ENCODE measurements around the gene B4GALT2. TPM values are rescaled to one million over a fixed set of nuclear protein-coding genes. Genes with fewer than 3 reads are reported as not detected.

Gene B4GALT2
- total and polyA plus RNA-seq, 2 of the 4 experiments (the other 2 are of a cell fraction), result 52.3 to 60.8 TPM

GRCh38 chr1:43981636-43982035 is 2.6 kb downstream of the B4GALT2 start:
- ATAC-seq (ENCODE audit: low read depth) (no peak), DNase-seq (no peak)
- CTCF ChIA-PET, result no interaction called here
- Histone ChIP-seq H3K9me3 (ENCODE audit: control insufficient read depth, insufficient read depth, low read length) (no peaks in the 10 kb centered on the region), H3K36me3 (ENCODE audit: control insufficient read depth, insufficient read depth, low read length) (peaks cover 50% of the 10 kb centered on the region), H3K9me1 (ENCODE audit: insufficient read depth, low read length) (peaks cover 42% of the 10 kb centered on the region), H2BK20ac (ENCODE audit: low read depth, low read length) (no peak overlapping the region), H3K4me2 (ENCODE audit: low read depth, low read length) (no peak overlapping the region), H3K23ac (ENCODE audit: low read depth, low read length) (no peak overlapping the region), H3K4ac (ENCODE audit: low read depth, low read length) (no peak overlapping the region), H2BK5ac (ENCODE audit: low read depth, low read length, poor library complexity, severe bottlenecking) (no peak overlapping the region), H4K20me1 (ENCODE audit: insufficient read depth, low read length) (peaks cover 47% of the 10 kb centered on the region), H3K9ac (ENCODE audit: low read depth, low read length) (no peak overlapping the region), H3K27me3 (ENCODE audit: control insufficient read depth, insufficient read depth, low read length) (no peaks in the 10 kb centered on the region), H2AK5ac (ENCODE audit: low read depth, low read length) (no peak overlapping the region), H3K18ac (ENCODE audit: low read depth, low read length) (no peak overlapping the region), H2AK9ac (replicated peaks; ENCODE audit: low read depth, low read length, poor library complexity) (peak overlapping the region; percentile 38), H2AFZ (replicated peaks; ENCODE audit: low read length, poor library complexity) (peak overlapping the region; percentile 17), H3K79me1 (ENCODE audit: low read depth in 1 of 2, low read length in 2 of 2) (peaks cover 42 to 78% of the 10 kb centered on the region in 2 experiments), H3K4me1 (ENCODE audit: control insufficient read depth, insufficient read depth, low read length) (peaks cover 24% of the 10 kb centered on the region), H2BK15ac (ENCODE audit: low read depth, low read length) (no peak overlapping the region), H3K14ac (replicated peaks; ENCODE audit: low read depth, low read length) (no peak overlapping the region), H3K27ac (ENCODE audit: insufficient read depth, low read length) (no peak overlapping the region), H4K8ac (ENCODE audit: low read depth in 2 of 2, low read length in 2 of 2) (no peak overlapping the region), H4K91ac (ENCODE audit: insufficient read depth, low read depth, low read length) (no peak overlapping the region), H2BK120ac (ENCODE audit: low read depth, low read length) (no peak overlapping the region), H4K5ac (ENCODE audit: low read depth, low read length) (no peak overlapping the region), H3K56ac (ENCODE audit: extremely low read depth, insufficient read depth, low read length) (no peak overlapping the region), H3K4me3 (ENCODE audit: insufficient read depth, low read depth, low read length) (no peak overlapping the region)
- in situ Hi-C loops (cut with MboI; ENCODE audit: low sequenced_read_pairs), result no loop called here
- WGBS, 2 experiments (ENCODE audit: extremely low coverage in 2 of 2, insufficient read length in 1 of 2), result 97% methylated on average over 7 of the region's 20 CpGs; no CpG with 5 or more reads in 1 of the 2 experiments
- dilution Hi-C loops (cut with HindIII; ENCODE audit: low sequenced_read_pairs, unreplicated experiment), result no loop called here
- TF ChIP-seq ELK1 (IDR thresholded peaks at IDR 0.05; ENCODE audit: borderline replicate concordance, low read depth, low read length) (no peak), CEBPB (IDR thresholded peaks at IDR 0.05; ENCODE audit: low read depth, low read length) (no peak), RAD21 (IDR thresholded peaks at IDR 0.05; ENCODE audit: low read length) (no peak), CTCF (conservative IDR thresholded peaks at IDR 0.05; ENCODE audit: low read depth, low read length) (no peak), BHLHE40 (IDR thresholded peaks at IDR 0.05; ENCODE audit: low read depth, low read length) (no peak)
- POLR2A ChIA-PET (ENCODE audit: unreplicated experiment), result no interaction called here
- intact Hi-C loops (cut with micrococcal nuclease), result no loop called here
- no TSS peak for BruUV-seq (replicated peaks)

Measured in IMR-90 (cell line).